ENCODE data around the gene TMEM255B.

DNA sequence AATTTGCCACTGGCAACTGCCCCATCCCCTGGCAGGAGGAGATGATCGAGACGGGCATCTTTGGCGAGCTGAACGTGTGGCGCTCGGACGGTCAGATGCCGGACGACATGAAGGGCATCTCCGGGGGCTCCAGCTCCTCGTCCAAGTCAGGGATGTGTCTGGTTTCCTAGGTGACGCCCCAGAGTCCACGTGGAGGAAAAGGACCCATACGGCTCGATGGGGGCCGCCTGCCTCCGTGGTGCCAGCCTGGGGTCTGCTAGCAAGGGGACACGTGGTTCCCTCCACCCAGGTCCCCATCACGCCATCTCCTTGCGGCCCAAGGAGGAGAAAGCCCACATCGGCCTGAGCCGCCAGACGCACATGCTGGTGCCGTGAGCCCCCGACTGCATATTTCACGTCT, 23.8 kb upstream of the TMEM255B start:
- TF ChIP-seq, protein P1, sequence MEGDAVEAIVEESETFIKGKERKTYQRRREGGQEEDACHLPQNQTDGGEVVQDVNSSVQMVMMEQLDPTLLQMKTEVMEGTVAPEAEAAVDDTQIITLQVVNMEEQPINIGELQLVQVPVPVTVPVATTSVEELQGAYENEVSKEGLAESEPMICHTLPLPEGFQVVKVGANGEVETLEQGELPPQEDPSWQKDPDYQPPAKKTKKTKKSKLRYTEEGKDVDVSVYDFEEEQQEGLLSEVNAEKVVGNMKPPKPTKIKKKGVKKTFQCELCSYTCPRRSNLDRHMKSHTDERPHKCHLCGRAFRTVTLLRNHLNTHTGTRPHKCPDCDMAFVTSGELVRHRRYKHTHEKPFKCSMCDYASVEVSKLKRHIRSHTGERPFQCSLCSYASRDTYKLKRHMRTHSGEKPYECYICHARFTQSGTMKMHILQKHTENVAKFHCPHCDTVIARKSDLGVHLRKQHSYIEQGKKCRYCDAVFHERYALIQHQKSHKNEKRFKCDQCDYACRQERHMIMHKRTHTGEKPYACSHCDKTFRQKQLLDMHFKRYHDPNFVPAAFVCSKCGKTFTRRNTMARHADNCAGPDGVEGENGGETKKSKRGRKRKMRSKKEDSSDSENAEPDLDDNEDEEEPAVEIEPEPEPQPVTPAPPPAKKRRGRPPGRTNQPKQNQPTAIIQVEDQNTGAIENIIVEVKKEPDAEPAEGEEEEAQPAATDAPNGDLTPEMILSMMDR (IDR thresholded peaks at IDR 0.05): no peak
- no peak for TF ChIP-seq EZH2phosphoT487 (IDR thresholded peaks at IDR 0.05)

All from neural progenitor cell (in vitro differentiated cells).